ENCODE measurements around the gene TNNT2.

GRCh38 chr1:201324821-201325677 is 52.4 kb downstream of the TNNT2 start:
- TF ChIP-seq POLR2AphosphoS5 (IDR thresholded peaks at IDR 0.05; ENCODE audit: low read depth, low read length) (no peak), SPI1 (IDR thresholded peaks at IDR 0.05; ENCODE audit: low read depth, low read length) (no peak), POLR2A (IDR thresholded peaks at IDR 0.05; ENCODE audit: low read depth, low read length) (no peak), POU2F2 (IDR thresholded peaks at IDR 0.05; ENCODE audit: low read depth, low read length) (no peak)
